Stimulated activated CD8-positive, alpha-beta memory T cell treated with anti-CD3 and anti-CD28 coated beads, Interleukin-15, amount 100 ng/mL, for 24 hours (primary cell): ENCODE measurements around the gene MOXD1.
"Not testable (repeated sequence)": the region's sequence is repeated elsewhere in the genome, so short reads cannot be mapped to it uniquely, and the experiment has no call there.

ENCODE experiments used
- DNase-seq: peaks from one replicate; pipeline ENCODE4 v3.0.0-alpha.2; 2020; ENCODE audit warnings: low read depth

Gene MOXD1

GRCh38 chr6:132280436-132280835 lies 120.8 kb downstream of the MOXD1 start:
- no peak for DNase-seq

DNA sequence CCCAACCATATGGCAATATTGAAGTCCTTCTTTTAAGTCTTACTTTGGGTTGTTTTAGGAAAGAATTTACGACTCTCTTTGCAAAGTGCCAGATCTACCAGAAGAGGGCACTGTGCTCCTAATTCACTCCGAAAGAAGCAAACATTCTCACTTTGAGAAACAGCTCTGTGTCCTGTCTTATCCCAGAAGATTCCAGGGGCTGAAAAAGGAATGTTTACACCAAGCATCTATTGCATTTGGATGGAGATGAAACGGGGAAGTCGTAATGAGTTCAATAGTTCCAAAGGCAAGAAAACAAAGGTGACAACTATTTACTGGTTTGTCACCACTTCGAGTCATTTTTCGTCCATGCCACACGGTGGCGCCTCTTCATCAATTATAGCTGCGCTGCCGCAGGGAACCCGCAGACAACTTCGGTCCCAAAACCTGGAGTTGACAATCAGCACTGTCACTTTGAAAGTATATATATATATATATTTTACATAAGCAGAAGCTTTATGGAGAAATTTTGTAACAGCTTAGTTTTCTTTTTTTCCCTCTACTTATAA lies 121.6 kb downstream of the MOXD1 start:
- peak; percentile 36 for DNase-seq

GRCh38 chr6:132275066-132275970 lies 126.0 kb downstream of the MOXD1 start:
- no peak for DNase-seq

DNA sequence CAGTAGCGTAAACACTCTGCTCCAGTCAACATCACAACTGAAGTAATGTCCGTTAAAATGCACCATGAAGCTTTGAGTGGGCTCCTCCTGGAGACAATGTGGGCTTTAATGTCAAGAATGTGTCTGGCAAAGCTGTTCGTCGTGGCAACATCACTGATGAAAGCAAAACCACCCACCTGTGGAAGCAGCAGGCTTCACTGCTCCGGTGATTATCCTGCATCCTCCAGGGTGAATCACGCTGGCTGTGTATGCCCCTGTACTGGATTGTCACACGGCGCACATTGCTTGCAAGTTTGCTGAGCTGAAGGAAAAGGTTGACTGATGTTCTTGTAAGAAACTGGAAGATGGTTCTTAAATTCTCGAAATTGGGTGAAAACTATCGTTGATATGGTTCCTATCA lies 128.5 kb downstream of the MOXD1 start:
- DNase-seq: no peak

- no peak for DNase-seq
Measured at GRCh38 chr6:132270726-132271402, 130.4 kb downstream of the MOXD1 start.

GRCh38 chr6:132268666-132269065 lies 132.6 kb downstream of the MOXD1 start:
- DNase-seq: not testable (repeated sequence)

GRCh38 chr6:132268209-132268608 lies 133.1 kb downstream of the MOXD1 start:
- DNase-seq: no peak

GRCh38 chr6:132265451-132266097 lies 135.7 kb downstream of the MOXD1 start:
- no peak for DNase-seq

DNA sequence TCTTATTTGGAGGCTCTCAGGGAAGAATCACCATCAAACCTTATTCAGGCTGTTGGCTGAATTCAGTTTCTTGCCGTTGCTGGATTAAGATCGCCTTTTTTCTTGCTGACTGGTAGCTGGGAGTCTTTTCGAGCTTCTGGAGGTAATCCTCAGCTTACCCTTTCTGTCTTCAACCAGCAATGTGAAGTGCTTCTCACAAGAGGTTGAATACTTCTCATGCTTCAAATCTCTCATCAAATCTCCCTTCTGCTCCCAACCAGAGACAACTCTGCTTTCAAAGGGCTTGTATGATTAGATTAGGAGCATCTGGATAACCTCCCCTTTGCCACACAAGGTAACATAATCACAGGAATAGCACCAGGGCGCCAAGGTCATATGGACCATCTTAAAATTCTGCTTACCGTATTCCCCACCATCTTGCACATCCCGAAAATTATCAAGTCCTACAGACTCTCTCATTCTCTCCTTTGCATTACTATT lies 137.2 kb downstream of the MOXD1 start:
- DNase-seq: no peak

DNA sequence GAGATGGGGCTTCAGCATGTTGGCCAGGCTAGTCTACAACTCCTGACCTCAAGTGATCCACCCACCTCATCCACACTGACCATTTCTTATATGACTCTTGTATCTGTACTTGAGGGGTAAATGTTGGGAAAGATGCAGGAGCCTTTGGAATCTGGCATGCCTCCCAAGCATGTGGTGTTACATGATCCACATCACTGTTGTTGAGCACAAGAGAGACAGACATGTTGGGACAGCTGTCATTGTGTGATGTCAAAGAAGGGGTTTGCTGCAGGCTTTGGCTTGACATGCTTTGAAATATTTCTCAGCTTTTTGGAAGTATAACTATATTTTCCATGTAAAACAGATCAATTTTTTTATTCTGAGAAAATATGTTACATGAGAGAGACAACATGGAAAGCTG lies 139.9 kb downstream of the MOXD1 start:
- no peak for DNase-seq

DNA sequence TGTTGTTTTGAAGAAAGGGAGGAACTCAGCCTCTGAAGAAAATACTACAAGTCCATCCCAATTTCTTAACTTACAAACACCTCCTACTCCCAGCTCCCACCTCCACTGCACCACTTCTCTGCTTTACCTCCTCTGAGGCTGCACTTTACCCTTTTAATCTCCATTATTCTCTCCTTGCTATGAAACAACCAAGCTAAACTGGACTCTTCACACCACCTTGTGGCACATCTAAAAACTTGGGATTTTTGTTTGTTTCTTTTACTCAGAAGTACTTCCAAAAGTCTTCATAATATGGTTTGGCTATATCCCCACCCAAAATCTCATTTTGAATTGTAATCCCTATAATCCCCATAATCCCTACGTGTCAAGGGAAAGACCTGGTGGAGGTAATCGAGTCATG lies 142.2 kb downstream of the MOXD1 start:
- DNase-seq: no peak

GRCh38 chr6:132257561-132257960 lies 143.7 kb downstream of the MOXD1 start:
- DNase-seq: no peak

DNA sequence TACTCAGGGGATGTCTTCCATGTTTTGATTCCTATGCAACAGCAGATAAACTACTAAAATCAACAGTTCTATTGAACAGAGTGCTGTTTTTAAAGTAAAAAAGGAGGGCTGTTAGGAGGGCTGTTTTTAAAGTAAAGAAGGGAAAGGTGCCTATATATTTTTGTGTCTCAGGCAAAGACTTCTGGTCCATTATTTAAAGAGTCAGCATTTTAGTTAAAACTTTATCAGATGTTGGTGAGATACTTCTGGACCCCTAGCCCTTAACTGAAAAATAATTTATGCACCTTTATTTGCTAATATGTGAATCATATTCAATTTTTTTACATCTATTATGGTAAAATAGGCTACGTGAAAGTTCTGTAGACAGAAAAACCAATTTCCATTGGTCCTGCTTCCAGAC lies 144.8 kb downstream of the MOXD1 start:
- no peak for DNase-seq

DNA sequence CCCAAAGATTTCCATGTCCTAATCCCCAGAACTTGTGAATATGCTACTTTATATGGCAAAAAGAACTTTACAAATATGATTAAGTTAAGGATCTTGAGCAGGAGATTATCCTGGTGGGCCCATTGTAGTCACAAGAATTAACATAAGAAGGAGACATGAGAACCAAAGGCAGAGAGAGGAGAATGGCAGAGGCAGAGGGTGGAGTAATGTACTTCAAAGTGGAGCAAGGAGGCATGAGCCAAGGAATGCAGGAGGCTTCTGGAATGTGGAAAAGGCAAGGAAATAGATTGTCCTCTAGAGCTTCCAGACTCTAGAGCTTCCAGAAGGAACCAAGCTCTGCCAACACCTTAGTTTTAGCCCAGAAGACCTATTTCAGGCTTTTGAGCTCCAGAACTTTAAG lies 147.4 kb downstream of the MOXD1 start:
- DNase-seq: no peak

DNA sequence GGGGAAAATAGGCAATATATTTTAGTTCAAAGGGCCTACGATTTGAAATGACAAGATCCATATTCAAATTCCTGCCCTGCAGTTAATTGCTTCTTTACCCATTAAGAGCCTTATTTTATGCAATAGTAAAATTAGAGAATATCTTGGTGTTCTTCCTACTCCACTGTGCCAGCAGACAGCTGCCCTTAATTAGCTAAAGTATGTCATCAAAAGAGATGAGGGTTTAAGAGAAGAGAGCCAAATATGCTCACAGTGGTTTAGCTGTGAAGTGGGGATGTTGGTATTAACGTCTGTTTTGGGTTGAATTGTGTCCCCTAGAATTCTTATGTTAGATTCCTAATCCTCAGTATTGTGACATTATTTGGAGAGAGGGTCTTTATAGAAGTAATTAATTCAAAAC lies 148.1 kb downstream of the MOXD1 start:
- DNase-seq: no peak

GRCh38 chr6:132252113-132252512 lies 149.2 kb downstream of the MOXD1 start:
- DNase-seq: no peak

GRCh38 chr6:132251711-132252110 lies 149.6 kb downstream of the MOXD1 start:
- no peak for DNase-seq

- no peak for DNase-seq
Measured at GRCh38 chr6:132247381-132248159, 153.7 kb downstream of the MOXD1 start.

DNA sequence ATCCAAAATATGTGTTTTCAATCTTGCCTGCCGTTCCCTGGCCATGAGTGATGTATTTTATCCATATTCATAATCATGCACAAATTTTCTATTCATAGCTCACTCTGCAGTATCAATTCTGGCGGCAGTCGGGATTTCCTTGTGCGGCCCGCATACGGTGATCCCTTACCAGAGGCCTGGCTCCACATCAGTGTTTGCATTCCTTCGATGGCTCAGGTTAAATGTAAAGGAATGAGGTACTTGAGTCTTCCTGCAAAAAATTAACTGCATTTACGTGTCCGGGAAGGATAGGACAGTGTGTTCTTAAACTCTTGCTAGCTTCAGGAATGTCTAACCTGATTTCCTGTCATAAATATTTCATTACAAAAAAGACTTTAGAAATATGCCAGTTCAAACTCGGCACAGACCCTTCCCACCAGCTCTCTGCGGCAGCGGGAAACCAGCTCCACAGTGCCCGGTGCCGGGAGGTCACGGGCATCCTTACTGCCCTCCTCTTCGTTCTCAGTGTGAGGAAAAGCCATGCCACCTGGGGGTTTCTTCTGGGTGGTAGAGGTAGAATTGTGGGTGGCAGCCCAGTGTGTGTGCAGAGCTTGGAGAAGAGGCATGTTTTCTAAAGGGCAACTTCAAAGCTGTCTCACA lies 154.5 kb downstream of the MOXD1 start:
- no peak for DNase-seq

DNA sequence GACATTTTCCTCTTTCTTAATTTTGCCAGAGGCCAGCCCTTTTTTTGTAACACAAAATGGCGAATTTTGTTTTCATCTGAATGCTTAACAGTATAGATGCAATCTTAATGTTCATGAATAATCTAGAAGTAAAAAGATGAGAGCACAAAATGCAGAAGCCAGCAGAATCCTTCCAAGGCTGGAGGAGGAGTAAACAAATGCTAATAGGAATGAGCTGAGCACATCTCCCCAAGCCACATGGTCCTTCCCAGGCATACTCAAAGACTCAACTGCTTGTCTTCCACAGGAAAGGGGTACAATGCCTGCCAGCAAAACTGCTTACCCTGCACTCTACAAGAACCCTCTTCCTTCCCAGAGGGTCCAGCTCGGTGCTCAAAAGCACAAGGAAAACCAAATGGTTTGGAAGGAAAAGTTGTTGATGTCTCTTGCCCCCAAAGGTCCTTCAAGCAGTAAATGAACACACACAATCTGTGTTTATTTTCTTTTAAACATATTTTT lies 155.1 kb downstream of the MOXD1 start:
- DNase-seq: no peak
